SK-N-SH (cell line): Measurements from ENCODE around the gene AP1S3. TPM values are rescaled to one million over a fixed set of nuclear protein-coding genes. Genes with fewer than 3 reads are reported as not detected.

ENCODE experiments used
- CTCF ChIA-PET: fragments of 300-600, 350-600 bp; formaldehyde crosslinking; extraction: SDS; loops from one replicate; lab custom pipeline; 2021; lab: Yijun Ruan, JAX
- POLR2A ChIA-PET: fragments of 350-600 bp; sonication (Branson Sonifier 250); formaldehyde crosslinking; extraction: SDS; loops from one replicate; lab custom pipeline; 2020; ENCODE audit warnings: antibody characterized with exemption, inconsistent platforms; lab: Yijun Ruan, JAX
- DNase-seq: peaks from one replicate; pipeline ENCODE4 v3.0.0; 2012
- H2AFZ ChIP-seq: fragments of 200-600 bp; sonication (generic); 2 replicates; pipeline ENCODE4 v1.8.1; 2016; ENCODE audit warnings: antibody characterized with exemption, mild to moderate bottlenecking, low read depth
- H3F3A ChIP-seq: fragments of 200-600 bp; sonication (generic); replicated peaks from 2 replicates; pipeline ENCODE3; 2016; ENCODE audit warnings: antibody characterized with exemption, mild to moderate bottlenecking; ENCODE audit not compliant: insufficient read depth
- H3K27ac ChIP-seq, 2 experiments: fragments of 200-500 bp in 1 of 2; fragments of 200-600 bp in 1 of 2; sonication (Bioruptor generic) in 1 of 2; sonication (generic), shearing (Covaris generic) in 1 of 2; 2 replicates each; pipeline versions ENCODE4 v1.5.1 to v1.6.1; 2014 to 2016; ENCODE audit warnings: low read depth in 2 of 2, inconsistent platforms in 1 of 2, low read length in 1 of 2, mild to moderate bottlenecking in 1 of 2, mixed read lengths in 1 of 2
- H3K27me3 ChIP-seq: fragments of 200-600 bp; sonication (generic), shearing (Covaris generic); 2 replicates; pipeline ENCODE4 v1.6.1; 2016; ENCODE audit warnings: mixed run types; ENCODE audit not compliant: insufficient read depth
- H3K36me3 ChIP-seq, 2 experiments: fragments of 200-500 bp in 1 of 2; fragments of 200-600 bp in 1 of 2; sonication (Bioruptor generic) in 1 of 2; sonication (generic) in 1 of 2; replicated peaks in 1 of 2; 2 replicates each; pipeline versions ENCODE3 to v1.5.1; 2014 to 2016; ENCODE audit warnings: low read length in 1 of 2, mild to moderate bottlenecking in 1 of 2; ENCODE audit not compliant: insufficient read depth in 2 of 2, control insufficient read depth in 1 of 2
- H3K4me1 ChIP-seq, 2 experiments: fragments of 200-500 bp in 1 of 2; fragments of 200-600 bp in 1 of 2; sonication (Bioruptor generic) in 1 of 2; sonication (generic), shearing (Covaris generic) in 1 of 2; 2 replicates each; pipeline versions ENCODE4 v1.5.1 to v1.6.1; 2014 to 2016; ENCODE audit warnings: low read depth in 1 of 2, low read length in 1 of 2, mixed run types in 1 of 2; ENCODE audit not compliant: insufficient read depth in 2 of 2, control insufficient read depth in 1 of 2
- H3K4me2 ChIP-seq: fragments of 200-600 bp; sonication (generic), shearing (Covaris generic); 2 replicates; pipeline ENCODE4 v1.6.1; 2017; ENCODE audit warnings: mixed run types
- H3K4me3 ChIP-seq, 2 experiments: fragments of 200-500 bp in 1 of 2; fragments of 200-600 bp in 1 of 2; sonication (Bioruptor generic) in 1 of 2; sonication (generic), shearing (Covaris generic) in 1 of 2; 2 replicates each; pipeline versions ENCODE4 v1.5.1 to v1.8.1; 2014 to 2016; ENCODE audit warnings: low read depth in 2 of 2, inconsistent platforms in 1 of 2, low read length in 1 of 2, mild to moderate bottlenecking in 1 of 2, mixed read lengths in 1 of 2, moderate library complexity in 1 of 2
- H3K79me2 ChIP-seq: fragments of 200-600 bp; sonication (generic); 2 replicates; pipeline ENCODE4 v1.8.1; 2017; ENCODE audit warnings: mild to moderate bottlenecking; ENCODE audit not compliant: insufficient read depth
- H3K9ac ChIP-seq: fragments of 200-600 bp; sonication (generic); 2 replicates; pipeline ENCODE4 v1.6.1; 2017; ENCODE audit warnings: mixed run types
- H3K9me2 ChIP-seq: fragments of 200-600 bp; sonication (generic); 2 replicates; pipeline ENCODE4 v1.6.1; 2017; ENCODE audit warnings: mixed run types
- H3K9me3 ChIP-seq: fragments of 200-600 bp; sonication (generic); 2 replicates; pipeline ENCODE4 v1.6.1; 2017; ENCODE audit warnings: mixed run types, mild to moderate bottlenecking, moderate library complexity
- H4K20me1 ChIP-seq: fragments of 200-600 bp; sonication (generic); 2 replicates; pipeline ENCODE4 v1.6.1; 2017; ENCODE audit warnings: mild to moderate bottlenecking, mixed run types; ENCODE audit not compliant: insufficient read depth
- ELF1 ChIP-seq: IDR thresholded peaks from 2 replicates; pipeline ENCODE4 v1.4.0; 2012
- EP300 ChIP-seq, 2 experiments: IDR thresholded peaks; 2 replicates each; pipeline versions ENCODE4 v1.4.0 to v1.6.1; 2012; ENCODE audit warnings: borderline replicate concordance in 1 of 2, low read depth in 1 of 2, low read length in 1 of 2
- GABPA ChIP-seq: IDR thresholded peaks from 2 replicates; pipeline ENCODE4 v1.4.0; 2012; ENCODE audit warnings: low read depth, mild to moderate bottlenecking
- GATA2 ChIP-seq: sonication (generic); formaldehyde crosslinking; IDR thresholded peaks from 2 replicates; pipeline ENCODE4 v1.5.0; 2020; ENCODE audit warnings: mild to moderate bottlenecking, missing genetic modification reagents
- JUND ChIP-seq: IDR thresholded peaks from 2 replicates; pipeline ENCODE4 v1.4.0; 2012
- MXI1 ChIP-seq: IDR thresholded peaks from 2 replicates; pipeline ENCODE4 v1.6.1; 2012; ENCODE audit warnings: mild to moderate bottlenecking, low read depth, low read length, improper control_type of control experiment
- POLR2AphosphoS5 ChIP-seq: IDR thresholded peaks from 2 replicates; pipeline ENCODE4 v1.6.1; 2012; ENCODE audit warnings: low read depth, low read length
- RAD21 ChIP-seq: IDR thresholded peaks from 2 replicates; pipeline ENCODE4 v1.6.1; 2012; ENCODE audit warnings: mild to moderate bottlenecking, low read length
- RFX5 ChIP-seq: IDR thresholded peaks from 2 replicates; pipeline ENCODE4 v1.6.1; 2012; ENCODE audit warnings: mild to moderate bottlenecking, improper control_type of control experiment, low read length
- SIN3A ChIP-seq: IDR thresholded peaks from 2 replicates; pipeline ENCODE4 v1.6.1; 2012; ENCODE audit warnings: low read depth, mild to moderate bottlenecking, low read length, moderate library complexity, borderline replicate concordance
- YY1 ChIP-seq: IDR thresholded peaks from 2 replicates; pipeline ENCODE4 v1.4.0; 2012; ENCODE audit warnings: low read depth, mild to moderate bottlenecking
- WGBS: methylation state at CpG from one replicate; pipeline ENCODE4 v1.1.6; 2017; ENCODE audit warnings: low lambda C conversion rate; 5-methylcytosine and 5-hydroxymethylcytosine counted together
- polyA plus RNA-seq, 3 experiments: library from polyadenylated mRNA; depleted of rRNA; stranded (reverse); fragments of >200 nt; gene quantifications; 2 replicates each; pipeline ENCODE4 v1.2.3, GENCODE V29; 2012
- TF ChIP-seq, protein P1 (sequence below): IDR thresholded peaks from 2 replicates; pipeline ENCODE4 v1.4.0; 2012; ENCODE audit warnings: low read depth
- TF ChIP-seq, protein P2 (sequence below): IDR thresholded peaks from 2 replicates; pipeline ENCODE4 v1.4.0; 2012; ENCODE audit warnings: low read depth, borderline replicate concordance
- TF ChIP-seq, protein P3 (sequence below): IDR thresholded peaks from 2 replicates; pipeline ENCODE4; 2012
- TF ChIP-seq, protein P4 (sequence below): fragments of 150-350 bp; IDR thresholded peaks from 2 replicates; pipeline ENCODE4 v1.6.1; 2017; ENCODE audit warnings: antibody characterized with exemption, low read length, low read depth, borderline replicate concordance
- TF ChIP-seq, protein P5 (sequence below): IDR thresholded peaks from 2 replicates; pipeline ENCODE4 v1.4.0; 2012; ENCODE audit warnings: low read depth, borderline replicate concordance

Gene AP1S3
- polyA plus RNA-seq, 1 of the 3 experiments (the other 2 are of a cell fraction): 4.8 TPM

DNA sequence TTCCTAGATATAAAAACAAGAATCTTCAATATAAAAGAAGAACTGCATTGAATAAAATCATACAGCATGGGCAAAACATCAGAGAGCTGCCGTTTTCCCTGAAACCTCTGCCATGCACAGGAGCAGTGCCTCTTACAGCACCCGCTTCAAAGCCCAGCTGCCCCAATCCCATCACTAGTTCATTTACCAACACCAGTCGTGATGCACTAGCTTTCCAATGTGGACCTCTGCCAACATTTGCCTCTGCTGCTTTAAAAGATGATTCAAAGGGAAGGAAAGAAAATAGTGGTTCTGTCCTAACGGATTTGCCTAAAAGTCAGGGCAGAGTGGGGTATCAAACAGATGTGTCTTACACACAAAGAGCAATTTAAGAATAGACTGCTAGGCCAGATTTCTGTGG is 43.4 kb upstream of the AP1S3 start:
- Histone ChIP-seq H3F3A (peaks cover 8% of the 10 kb centered on the region), H3K27ac (no peak overlapping the region), H4K20me1 (no peaks in the 10 kb centered on the region), H3K4me2 (no peak overlapping the region), H3K4me3 (no peak overlapping the region), H3K4me1 (no peaks in the 10 kb centered on the region; a peak in 1 of 4 replicates), H3K9me3 (no peaks in the 10 kb centered on the region), H3K9me2 (no peaks in the 10 kb centered on the region), H3K79me2 (no peaks in the 10 kb centered on the region), H3K27me3 (no peaks in the 10 kb centered on the region), H2AFZ (no peak overlapping the region), H3K36me3 (peaks cover 36 to 67% of the 10 kb centered on the region in 2 experiments), H3K9ac (no peak overlapping the region)
- ChIA-PET CTCF (no interaction called here), POLR2A (no interaction called here)
- no peak for DNase-seq
- TF ChIP-seq, protein P1, sequence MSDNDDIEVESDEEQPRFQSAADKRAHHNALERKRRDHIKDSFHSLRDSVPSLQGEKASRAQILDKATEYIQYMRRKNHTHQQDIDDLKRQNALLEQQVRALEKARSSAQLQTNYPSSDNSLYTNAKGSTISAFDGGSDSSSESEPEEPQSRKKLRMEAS: no peak
- TF ChIP-seq RAD21: no peak
- TF ChIP-seq, protein P2, sequence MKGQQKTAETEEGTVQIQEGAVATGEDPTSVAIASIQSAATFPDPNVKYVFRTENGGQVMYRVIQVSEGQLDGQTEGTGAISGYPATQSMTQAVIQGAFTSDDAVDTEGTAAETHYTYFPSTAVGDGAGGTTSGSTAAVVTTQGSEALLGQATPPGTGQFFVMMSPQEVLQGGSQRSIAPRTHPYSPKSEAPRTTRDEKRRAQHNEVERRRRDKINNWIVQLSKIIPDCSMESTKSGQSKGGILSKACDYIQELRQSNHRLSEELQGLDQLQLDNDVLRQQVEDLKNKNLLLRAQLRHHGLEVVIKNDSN: no peak
- TF ChIP-seq JUND: no peak
- no peak for TF ChIP-seq GABPA
- no peak for TF ChIP-seq EP300 (IDR thresholded peaks at IDR 0.05; ENCODE audit: borderline replicate concordance in 1 of 2, low read depth in 1 of 2, low read length in 1 of 2)
- TF ChIP-seq RFX5: no peak
- TF ChIP-seq POLR2AphosphoS5: no peak
- WGBS: 83% methylated on average over 4 of the region's 4 CpGs

DNA sequence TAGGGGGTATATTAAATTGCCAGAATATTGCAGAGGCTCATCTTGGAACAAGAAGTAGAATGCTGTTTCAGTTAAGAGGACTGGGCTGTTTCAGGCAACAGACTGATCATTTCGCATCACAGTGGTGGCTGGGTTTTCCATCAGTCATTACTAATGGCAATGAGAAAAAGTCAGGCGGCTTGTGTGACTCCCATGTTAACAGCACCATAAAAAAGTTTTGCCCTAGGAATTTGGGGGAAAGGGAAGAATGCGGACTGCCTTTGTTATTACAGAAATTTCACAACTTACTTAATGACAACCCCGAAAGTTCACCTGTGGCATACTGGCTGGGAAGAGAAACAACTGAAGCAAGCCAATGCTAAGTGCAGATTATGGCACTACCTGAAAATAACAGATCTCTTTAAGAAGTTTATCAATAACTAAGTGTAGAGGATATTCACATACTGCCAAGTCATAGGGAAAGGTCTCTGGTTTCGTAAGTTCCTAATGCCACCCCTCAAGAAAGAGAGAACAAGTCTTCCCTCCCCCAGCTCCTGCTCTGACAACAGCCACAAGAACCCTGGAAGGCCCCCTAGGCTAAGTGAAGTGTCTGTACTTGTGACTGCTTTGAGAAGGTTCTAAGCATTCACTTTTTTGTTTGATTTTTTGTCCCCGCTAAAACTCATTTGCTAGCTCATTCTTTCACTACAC is 40.5 kb upstream of the AP1S3 start:
- ChIA-PET CTCF (no interaction called here), POLR2A (no interaction called here)
- H3K27ac ChIP-seq: no peak overlapping the region
- H4K20me1 ChIP-seq: no peaks in the 10 kb centered on the region
- H3K9me3 ChIP-seq: no peaks in the 10 kb centered on the region; the same call in 1 of the 2 replicates
- H3K4me1 ChIP-seq: no peaks in the 10 kb centered on the region
- no peaks in the 10 kb centered on the region for H3K9me2 ChIP-seq
- WGBS: 98% methylated on average over 6 of the region's 6 CpGs
- no peaks in the 10 kb centered on the region for H3F3A ChIP-seq
- peaks cover 45 to 69% of the 10 kb centered on the region in 2 experiments for H3K36me3 ChIP-seq
- no peak for DNase-seq
- no peak overlapping the region for H3K4me2 ChIP-seq
- H3K27me3 ChIP-seq: no peaks in the 10 kb centered on the region
- no peak overlapping the region for H3K9ac ChIP-seq
- no peaks in the 10 kb centered on the region for H3K79me2 ChIP-seq
- no peak overlapping the region for H3K4me3 ChIP-seq
- H2AFZ ChIP-seq: no peak overlapping the region
- TF ChIP-seq GATA2 (CRISPR knock-in tag) (no peak), EP300 (IDR thresholded peaks at IDR 0.05; ENCODE audit: borderline replicate concordance in 1 of 2, low read depth in 1 of 2, low read length in 1 of 2) (no peak), MXI1 (no peak), JUND (no peak), RFX5 (no peak), YY1 (no peak), ELF1 (no peak), SIN3A (no peak), GABPA (no peak)
- TF ChIP-seq, protein P2: no peak
- TF ChIP-seq, protein P3, sequence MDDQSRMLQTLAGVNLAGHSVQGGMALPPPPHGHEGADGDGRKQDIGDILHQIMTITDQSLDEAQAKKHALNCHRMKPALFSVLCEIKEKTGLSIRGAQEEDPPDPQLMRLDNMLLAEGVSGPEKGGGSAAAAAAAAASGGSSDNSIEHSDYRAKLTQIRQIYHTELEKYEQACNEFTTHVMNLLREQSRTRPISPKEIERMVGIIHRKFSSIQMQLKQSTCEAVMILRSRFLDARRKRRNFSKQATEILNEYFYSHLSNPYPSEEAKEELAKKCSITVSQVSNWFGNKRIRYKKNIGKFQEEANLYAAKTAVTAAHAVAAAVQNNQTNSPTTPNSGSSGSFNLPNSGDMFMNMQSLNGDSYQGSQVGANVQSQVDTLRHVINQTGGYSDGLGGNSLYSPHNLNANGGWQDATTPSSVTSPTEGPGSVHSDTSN: no peak
- TF ChIP-seq, protein P4, sequence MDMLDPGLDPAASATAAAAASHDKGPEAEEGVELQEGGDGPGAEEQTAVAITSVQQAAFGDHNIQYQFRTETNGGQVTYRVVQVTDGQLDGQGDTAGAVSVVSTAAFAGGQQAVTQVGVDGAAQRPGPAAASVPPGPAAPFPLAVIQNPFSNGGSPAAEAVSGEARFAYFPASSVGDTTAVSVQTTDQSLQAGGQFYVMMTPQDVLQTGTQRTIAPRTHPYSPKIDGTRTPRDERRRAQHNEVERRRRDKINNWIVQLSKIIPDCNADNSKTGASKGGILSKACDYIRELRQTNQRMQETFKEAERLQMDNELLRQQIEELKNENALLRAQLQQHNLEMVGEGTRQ: no peak
- TF ChIP-seq, protein P5, sequence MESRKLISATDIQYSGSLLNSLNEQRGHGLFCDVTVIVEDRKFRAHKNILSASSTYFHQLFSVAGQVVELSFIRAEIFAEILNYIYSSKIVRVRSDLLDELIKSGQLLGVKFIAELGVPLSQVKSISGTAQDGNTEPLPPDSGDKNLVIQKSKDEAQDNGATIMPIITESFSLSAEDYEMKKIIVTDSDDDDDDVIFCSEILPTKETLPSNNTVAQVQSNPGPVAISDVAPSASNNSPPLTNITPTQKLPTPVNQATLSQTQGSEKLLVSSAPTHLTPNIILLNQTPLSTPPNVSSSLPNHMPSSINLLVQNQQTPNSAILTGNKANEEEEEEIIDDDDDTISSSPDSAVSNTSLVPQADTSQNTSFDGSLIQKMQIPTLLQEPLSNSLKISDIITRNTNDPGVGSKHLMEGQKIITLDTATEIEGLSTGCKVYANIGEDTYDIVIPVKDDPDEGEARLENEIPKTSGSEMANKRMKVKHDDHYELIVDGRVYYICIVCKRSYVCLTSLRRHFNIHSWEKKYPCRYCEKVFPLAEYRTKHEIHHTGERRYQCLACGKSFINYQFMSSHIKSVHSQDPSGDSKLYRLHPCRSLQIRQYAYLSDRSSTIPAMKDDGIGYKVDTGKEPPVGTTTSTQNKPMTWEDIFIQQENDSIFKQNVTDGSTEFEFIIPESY: no peak
